GM23338 (cell line): Measurements from ENCODE around the gene CDK17.
A peak's percentile ranks its signal among the peaks of the same experiment; 100 is the strongest.

ENCODE experiments used
- EZH2 ChIP-seq: fragments of 200-600 bp; sonication (generic); IDR thresholded peaks from one replicate; pipeline ENCODE4 v1.8.0; 2017; ENCODE audit warnings: antibody characterized with exemption, mild to moderate bottlenecking, low read depth; ENCODE audit not compliant: unreplicated experiment
- EZH2phosphoT487 ChIP-seq: fragments of 200-600 bp; sonication (generic); IDR thresholded peaks from one replicate; pipeline ENCODE4 v1.8.1; 2018; ENCODE audit warnings: antibody characterized with exemption; ENCODE audit not compliant: unreplicated experiment
- TF ChIP-seq, protein P1 (sequence below), 2 experiments: fragments of 200-600 bp in 1 of 2; sonication (generic) in 1 of 2; conservative IDR thresholded peaks; 2 replicates each; pipeline versions ENCODE4 v1.5.1 to v1.6.1; 2016 to 2017; ENCODE audit warnings: antibody characterized with exemption in 2 of 2, low read depth in 2 of 2, mild to moderate bottlenecking in 2 of 2, moderate library complexity in 1 of 2
- TF ChIP-seq, protein P2 (sequence below): IDR thresholded peaks from one replicate; pipeline ENCODE4 v1.6.1; 2018; ENCODE audit warnings: antibody characterized with exemption; ENCODE audit not compliant: unreplicated experiment

DNA sequence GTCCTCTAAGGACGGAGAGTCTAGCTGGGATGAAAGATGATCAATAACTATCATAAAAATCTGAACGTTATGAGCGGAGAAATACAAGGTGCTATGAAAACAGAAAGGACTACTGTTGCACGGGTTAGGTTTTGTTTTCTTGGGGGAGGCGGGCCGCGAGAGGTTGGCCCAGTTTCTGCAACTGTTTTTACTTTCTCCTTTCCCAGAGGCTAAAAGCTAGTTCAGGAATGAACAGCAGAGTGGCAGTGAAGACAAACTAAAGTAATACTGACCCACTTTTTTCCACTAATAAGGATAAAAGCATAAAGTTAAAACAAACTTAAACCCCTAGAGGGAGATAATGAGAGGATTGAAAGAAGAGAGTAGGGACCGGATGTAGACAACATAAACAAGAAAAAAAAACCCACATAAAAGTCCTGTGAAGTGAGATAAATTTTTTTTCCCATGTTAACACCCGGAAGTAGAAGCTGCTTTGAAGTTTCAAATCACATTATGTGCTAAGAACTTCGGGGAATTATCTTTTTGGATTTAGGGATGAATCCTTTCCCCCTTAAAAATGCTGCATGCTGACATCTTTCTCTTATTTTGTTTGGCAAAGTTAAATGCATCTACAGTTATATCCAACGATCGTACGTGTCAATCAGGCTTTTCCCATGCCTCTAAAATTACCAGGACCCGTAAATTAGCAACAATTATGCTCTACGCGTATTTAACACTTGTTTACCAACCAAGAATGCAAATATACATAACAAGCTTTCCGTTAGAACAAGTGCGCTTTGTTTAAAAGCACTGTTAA lies 1.0 kb upstream of the CDK17 start:
- TF ChIP-seq EZH2 = no peak
- TF ChIP-seq, protein P1, sequence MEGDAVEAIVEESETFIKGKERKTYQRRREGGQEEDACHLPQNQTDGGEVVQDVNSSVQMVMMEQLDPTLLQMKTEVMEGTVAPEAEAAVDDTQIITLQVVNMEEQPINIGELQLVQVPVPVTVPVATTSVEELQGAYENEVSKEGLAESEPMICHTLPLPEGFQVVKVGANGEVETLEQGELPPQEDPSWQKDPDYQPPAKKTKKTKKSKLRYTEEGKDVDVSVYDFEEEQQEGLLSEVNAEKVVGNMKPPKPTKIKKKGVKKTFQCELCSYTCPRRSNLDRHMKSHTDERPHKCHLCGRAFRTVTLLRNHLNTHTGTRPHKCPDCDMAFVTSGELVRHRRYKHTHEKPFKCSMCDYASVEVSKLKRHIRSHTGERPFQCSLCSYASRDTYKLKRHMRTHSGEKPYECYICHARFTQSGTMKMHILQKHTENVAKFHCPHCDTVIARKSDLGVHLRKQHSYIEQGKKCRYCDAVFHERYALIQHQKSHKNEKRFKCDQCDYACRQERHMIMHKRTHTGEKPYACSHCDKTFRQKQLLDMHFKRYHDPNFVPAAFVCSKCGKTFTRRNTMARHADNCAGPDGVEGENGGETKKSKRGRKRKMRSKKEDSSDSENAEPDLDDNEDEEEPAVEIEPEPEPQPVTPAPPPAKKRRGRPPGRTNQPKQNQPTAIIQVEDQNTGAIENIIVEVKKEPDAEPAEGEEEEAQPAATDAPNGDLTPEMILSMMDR (conservative IDR thresholded peaks at IDR 0.05; ENCODE audit: low read depth in 2 of 2) = peak in 1 of 2 experiments; percentile 49; a peak in 3 of 4 replicates
- TF ChIP-seq, protein P2, sequence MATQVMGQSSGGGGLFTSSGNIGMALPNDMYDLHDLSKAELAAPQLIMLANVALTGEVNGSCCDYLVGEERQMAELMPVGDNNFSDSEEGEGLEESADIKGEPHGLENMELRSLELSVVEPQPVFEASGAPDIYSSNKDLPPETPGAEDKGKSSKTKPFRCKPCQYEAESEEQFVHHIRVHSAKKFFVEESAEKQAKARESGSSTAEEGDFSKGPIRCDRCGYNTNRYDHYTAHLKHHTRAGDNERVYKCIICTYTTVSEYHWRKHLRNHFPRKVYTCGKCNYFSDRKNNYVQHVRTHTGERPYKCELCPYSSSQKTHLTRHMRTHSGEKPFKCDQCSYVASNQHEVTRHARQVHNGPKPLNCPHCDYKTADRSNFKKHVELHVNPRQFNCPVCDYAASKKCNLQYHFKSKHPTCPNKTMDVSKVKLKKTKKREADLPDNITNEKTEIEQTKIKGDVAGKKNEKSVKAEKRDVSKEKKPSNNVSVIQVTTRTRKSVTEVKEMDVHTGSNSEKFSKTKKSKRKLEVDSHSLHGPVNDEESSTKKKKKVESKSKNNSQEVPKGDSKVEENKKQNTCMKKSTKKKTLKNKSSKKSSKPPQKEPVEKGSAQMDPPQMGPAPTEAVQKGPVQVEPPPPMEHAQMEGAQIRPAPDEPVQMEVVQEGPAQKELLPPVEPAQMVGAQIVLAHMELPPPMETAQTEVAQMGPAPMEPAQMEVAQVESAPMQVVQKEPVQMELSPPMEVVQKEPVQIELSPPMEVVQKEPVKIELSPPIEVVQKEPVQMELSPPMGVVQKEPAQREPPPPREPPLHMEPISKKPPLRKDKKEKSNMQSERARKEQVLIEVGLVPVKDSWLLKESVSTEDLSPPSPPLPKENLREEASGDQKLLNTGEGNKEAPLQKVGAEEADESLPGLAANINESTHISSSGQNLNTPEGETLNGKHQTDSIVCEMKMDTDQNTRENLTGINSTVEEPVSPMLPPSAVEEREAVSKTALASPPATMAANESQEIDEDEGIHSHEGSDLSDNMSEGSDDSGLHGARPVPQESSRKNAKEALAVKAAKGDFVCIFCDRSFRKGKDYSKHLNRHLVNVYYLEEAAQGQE = no peak
- no peak for TF ChIP-seq EZH2phosphoT487
